A673 (cell line): ENCODE results near the gene HS3ST5. TPM values are rescaled to one million over a fixed set of nuclear protein-coding genes. Genes with fewer than 3 reads are reported as not detected.

ENCODE experiments used
- BruUV-seq: library from RNA; stranded (reverse); fragments of 400-500 nt; replicated peaks from 2 replicates; lab custom pipeline; 2021; lab: Mats Ljungman, UMichigan
- CTCF ChIA-PET: fragments of 300-600 bp; sonication (Branson Sonifier 250); formaldehyde crosslinking; loops from one replicate; lab custom pipeline; 2022; ENCODE audit warnings: antibody characterized with exemption; lab: Charles Lee
- POLR2A ChIA-PET: fragments of 300-600 bp; sonication (Branson Sonifier 250); formaldehyde crosslinking; loops from one replicate; lab custom pipeline; 2022; ENCODE audit warnings: antibody characterized with exemption; ENCODE audit not compliant: low non-redundant PET; lab: Charles Lee
- DNase-seq: peaks from one replicate; pipeline ENCODE4 v3.0.0-alpha.2; 2015; ENCODE audit warnings: low spot score
- H3K27ac ChIP-seq: fragments of 200-600 bp; sonication (generic); 2 replicates; pipeline ENCODE4 v1.5.1; 2016; ENCODE audit warnings: mixed run types, low read depth, mild to moderate bottlenecking, mixed read lengths, antibody characterized with exemption, low read length; ENCODE audit not compliant: poor library complexity, severe bottlenecking
- H3K27me3 ChIP-seq: fragments of 200-600 bp; sonication (generic); replicated peaks from 2 replicates; pipeline ENCODE4 v1.6.1; 2017; ENCODE audit warnings: mixed run types, low read depth, mild to moderate bottlenecking, mixed read lengths, antibody characterized with exemption, low read length; ENCODE audit not compliant: insufficient read depth, poor library complexity
- H3K36me3 ChIP-seq: fragments of 200-600 bp; sonication (generic); 2 replicates; pipeline ENCODE4 v1.6.1; 2016; ENCODE audit warnings: mixed run types, mild to moderate bottlenecking, mixed read lengths, antibody characterized with exemption, low read length; ENCODE audit not compliant: insufficient read depth, poor library complexity, severe bottlenecking
- H3K4me1 ChIP-seq: fragments of 200-600 bp; sonication (generic); 2 replicates; pipeline ENCODE4 v1.6.1; 2017; ENCODE audit warnings: mixed run types, mild to moderate bottlenecking, mixed read lengths, antibody characterized with exemption, low read length; ENCODE audit not compliant: insufficient read depth, poor library complexity, severe bottlenecking
- H3K4me3 ChIP-seq: fragments of 200-600 bp; sonication (generic); 2 replicates; pipeline ENCODE4 v1.5.1; 2016; ENCODE audit warnings: low read depth, mixed run types, mild to moderate bottlenecking, mixed read lengths, low read length; ENCODE audit not compliant: poor library complexity, severe bottlenecking
- H3K9me3 ChIP-seq: fragments of 200-600 bp; sonication (generic); 2 replicates; pipeline ENCODE4 v1.6.1; 2016; ENCODE audit warnings: mixed run types, low read depth, mild to moderate bottlenecking, mixed read lengths, antibody characterized with exemption, low read length; ENCODE audit not compliant: poor library complexity, severe bottlenecking
- EZH2 ChIP-seq: fragments of 200-600 bp; sonication (generic); IDR thresholded peaks from 2 replicates; pipeline ENCODE4 v1.6.1; 2017; ENCODE audit warnings: borderline replicate concordance, low read depth, mild to moderate bottlenecking, mixed read lengths, antibody characterized with exemption, low read length; ENCODE audit not compliant: poor library complexity, severe bottlenecking
- intact Hi-C: fragments of 100-400 bp; cut with micrococcal nuclease; formaldehyde crosslinking; loops from one replicate; pipeline ENCODE4 v1.10.0; 2022; ENCODE audit not compliant: unreplicated experiment
- total RNA-seq: library from RNA; stranded (reverse); gene quantifications from 2 replicates; pipeline ENCODE4 v1.2.3, GENCODE V29; 2021
- TF ChIP-seq, protein P1 (sequence below): fragments of 300-800, 200-600 bp; sonication (generic); conservative IDR thresholded peaks from 2 replicates; pipeline ENCODE4 v1.5.1; 2017; ENCODE audit warnings: low read depth, mild to moderate bottlenecking, antibody characterized with exemption, low read length, moderate library complexity, mixed read lengths

The HS3ST5 gene
- total RNA-seq, 1 experiment from 2014 or later, result not detected

DNA sequence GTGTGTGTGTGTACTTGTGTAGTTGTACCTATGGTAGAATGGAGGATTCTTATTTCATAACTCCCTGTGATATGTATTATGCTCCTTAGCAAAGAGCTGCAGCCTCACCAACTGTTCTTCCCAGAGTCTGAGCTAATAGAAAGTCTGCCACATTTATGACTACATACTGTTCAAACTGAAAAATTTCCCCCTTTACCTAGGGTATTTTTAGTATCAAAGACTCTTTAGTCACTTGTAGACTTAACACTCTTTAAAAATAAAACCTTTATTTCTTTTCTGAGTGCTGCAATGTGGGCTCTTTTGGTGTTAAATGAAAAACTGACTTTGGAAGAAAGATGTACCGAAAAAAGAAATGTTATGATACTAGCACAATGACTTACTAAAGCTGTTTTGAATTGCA is 39.6 kb upstream of the HS3ST5 start:
- ChIA-PET CTCF (no interaction called here), POLR2A (no interaction called here)
- Histone ChIP-seq H3K4me3 (no peak overlapping the region), H3K4me1 (no peaks in the 10 kb centered on the region), H3K36me3 (no peaks in the 10 kb centered on the region), H3K9me3 (no peaks in the 10 kb centered on the region), H3K27ac (no peak overlapping the region), H3K27me3 (no peaks in the 10 kb centered on the region)
- intact Hi-C loops, result no loop called here
- no TSS peak for BruUV-seq
- TF ChIP-seq, protein P1, sequence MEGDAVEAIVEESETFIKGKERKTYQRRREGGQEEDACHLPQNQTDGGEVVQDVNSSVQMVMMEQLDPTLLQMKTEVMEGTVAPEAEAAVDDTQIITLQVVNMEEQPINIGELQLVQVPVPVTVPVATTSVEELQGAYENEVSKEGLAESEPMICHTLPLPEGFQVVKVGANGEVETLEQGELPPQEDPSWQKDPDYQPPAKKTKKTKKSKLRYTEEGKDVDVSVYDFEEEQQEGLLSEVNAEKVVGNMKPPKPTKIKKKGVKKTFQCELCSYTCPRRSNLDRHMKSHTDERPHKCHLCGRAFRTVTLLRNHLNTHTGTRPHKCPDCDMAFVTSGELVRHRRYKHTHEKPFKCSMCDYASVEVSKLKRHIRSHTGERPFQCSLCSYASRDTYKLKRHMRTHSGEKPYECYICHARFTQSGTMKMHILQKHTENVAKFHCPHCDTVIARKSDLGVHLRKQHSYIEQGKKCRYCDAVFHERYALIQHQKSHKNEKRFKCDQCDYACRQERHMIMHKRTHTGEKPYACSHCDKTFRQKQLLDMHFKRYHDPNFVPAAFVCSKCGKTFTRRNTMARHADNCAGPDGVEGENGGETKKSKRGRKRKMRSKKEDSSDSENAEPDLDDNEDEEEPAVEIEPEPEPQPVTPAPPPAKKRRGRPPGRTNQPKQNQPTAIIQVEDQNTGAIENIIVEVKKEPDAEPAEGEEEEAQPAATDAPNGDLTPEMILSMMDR, result no peak
- no peak for TF ChIP-seq EZH2
- no peak for DNase-seq

DNA sequence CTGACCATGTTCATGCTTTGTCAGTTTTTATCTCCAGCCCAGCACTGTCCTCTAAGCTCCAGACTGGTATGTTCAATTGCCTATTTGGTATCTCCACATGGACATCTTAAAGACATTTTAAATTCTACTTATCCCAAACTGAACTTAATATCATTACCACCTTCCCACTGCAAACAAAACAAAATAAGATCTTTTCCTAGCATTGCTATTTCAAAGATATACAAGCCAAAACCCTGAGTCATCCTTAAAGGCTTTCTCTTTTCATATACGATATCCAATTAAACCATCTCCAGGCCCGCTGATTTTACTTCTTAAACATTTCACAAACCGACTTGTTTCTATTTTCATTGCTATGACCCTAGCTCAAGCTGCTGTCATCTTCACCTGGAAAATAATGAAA is 35.1 kb upstream of the HS3ST5 start:
- POLR2A ChIA-PET, result no interaction called here
- no peaks in the 10 kb centered on the region for H3K9me3 ChIP-seq
- no peaks in the 10 kb centered on the region for H3K27me3 ChIP-seq
- BruUV-seq, result no TSS peak
- H3K36me3 ChIP-seq, result no peaks in the 10 kb centered on the region
- no peak overlapping the region for H3K4me3 ChIP-seq
- TF ChIP-seq, protein P1, result no peak
- TF ChIP-seq EZH2, result no peak
- no peak for DNase-seq
- intact Hi-C loops, result no loop called here
- H3K27ac ChIP-seq, result no peak overlapping the region
- CTCF ChIA-PET, result no interaction called here
- no peaks in the 10 kb centered on the region for H3K4me1 ChIP-seq

DNA sequence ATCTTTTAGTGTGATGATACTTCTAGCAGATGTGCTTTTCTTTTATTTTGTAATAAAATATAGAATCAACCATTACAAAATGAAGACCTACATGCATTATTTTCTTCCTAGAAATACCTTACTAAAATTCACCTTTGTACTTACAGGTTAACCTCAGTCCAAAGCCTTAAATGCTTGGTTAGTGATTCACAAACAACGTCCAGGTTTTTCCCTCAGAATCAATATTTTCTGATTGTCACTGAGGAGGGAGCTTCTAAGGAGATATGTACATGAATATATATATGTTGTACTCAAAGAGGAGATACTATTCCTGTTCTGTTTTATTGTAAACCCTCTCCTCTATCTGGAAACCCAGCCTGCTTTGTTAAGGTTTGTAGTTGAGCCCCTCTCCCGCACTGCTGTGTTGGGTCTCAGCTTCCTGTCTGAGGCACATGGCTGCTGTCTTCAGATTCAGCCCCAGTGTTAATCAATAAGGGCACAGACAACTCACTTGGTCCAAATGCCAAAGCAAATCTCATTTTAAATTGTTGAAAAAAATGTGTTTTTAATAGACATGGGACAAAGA is 33.9 kb upstream of the HS3ST5 start:
- no TSS peak for BruUV-seq
- CTCF ChIA-PET, result no interaction called here
- TF ChIP-seq, protein P1, result no peak
- TF ChIP-seq EZH2, result no peak

More for the DNA sequence above, 33.9 kb upstream of the HS3ST5 start:
- no peaks in the 10 kb centered on the region for H3K4me1 ChIP-seq
- no peak overlapping the region for H3K4me3 ChIP-seq
- H3K27me3 ChIP-seq, result no peaks in the 10 kb centered on the region
- DNase-seq, result no peak
- H3K9me3 ChIP-seq, result no peaks in the 10 kb centered on the region
- no peaks in the 10 kb centered on the region for H3K36me3 ChIP-seq
- POLR2A ChIA-PET, result no interaction called here
- H3K27ac ChIP-seq, result no peak overlapping the region
- intact Hi-C loops, result no loop called here
